ENCODE results near the gene NUDT17.

NUDT17 gene

DNA sequence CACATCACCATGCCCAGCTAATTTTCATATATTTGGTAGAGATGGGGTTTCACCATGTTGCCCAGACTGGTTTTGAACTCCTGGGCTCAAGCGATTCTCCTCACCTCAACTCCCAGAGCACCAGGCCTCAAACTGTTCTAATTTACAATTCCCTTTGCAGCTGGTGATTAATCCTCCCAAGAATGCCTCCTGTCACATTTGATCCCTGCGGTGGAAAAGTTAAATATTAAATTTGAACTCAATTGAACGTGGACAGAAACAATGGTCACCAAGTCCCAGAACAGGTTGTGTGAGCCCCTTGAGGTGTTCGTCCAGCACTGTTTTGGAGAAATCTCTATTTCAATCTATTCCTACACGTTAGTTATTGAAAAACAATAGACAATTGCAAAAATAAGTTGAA, 42.2 kb downstream of the NUDT17 start:
- no peak for DNase-seq

DNA sequence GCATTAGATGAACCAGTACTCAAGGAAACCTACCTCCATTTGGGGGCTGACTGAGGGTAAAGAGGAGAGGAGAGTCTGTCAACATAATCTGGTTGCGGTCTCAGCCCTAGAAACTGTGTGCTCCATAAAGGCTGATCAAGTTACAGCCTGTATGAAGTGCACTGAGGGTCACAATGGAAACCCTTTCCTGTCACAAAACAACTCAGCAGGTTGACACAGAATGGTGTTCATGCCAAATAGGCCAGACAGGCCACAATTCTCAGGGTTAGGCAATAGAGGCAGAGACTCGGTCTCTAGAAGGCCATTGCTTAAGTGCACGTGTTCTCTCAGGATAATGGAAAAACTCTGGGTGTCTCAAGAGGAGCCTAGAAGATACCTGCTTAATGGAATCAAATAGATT, 44.3 kb downstream of the NUDT17 start:
- no peak for DNase-seq

DNA sequence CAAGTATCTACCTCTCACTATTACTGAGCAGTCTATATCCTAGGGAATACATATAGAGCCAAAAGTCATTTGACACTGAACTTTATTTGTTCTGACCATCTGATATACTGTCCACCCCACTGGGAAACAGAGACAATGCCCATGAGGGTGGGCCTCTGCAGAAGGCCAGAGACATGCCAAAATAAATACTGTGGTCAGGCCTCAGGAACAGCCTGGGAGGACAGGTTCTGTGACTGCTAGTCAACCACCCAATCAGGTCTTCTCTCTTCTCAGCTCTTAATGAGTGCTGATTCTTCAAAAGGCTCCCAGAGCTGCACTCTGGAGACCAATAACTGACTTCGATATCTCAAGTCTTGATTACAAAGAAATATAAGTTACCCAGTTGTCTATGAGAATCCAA, 45.7 kb downstream of the NUDT17 start:
- no peak for DNase-seq

DNA sequence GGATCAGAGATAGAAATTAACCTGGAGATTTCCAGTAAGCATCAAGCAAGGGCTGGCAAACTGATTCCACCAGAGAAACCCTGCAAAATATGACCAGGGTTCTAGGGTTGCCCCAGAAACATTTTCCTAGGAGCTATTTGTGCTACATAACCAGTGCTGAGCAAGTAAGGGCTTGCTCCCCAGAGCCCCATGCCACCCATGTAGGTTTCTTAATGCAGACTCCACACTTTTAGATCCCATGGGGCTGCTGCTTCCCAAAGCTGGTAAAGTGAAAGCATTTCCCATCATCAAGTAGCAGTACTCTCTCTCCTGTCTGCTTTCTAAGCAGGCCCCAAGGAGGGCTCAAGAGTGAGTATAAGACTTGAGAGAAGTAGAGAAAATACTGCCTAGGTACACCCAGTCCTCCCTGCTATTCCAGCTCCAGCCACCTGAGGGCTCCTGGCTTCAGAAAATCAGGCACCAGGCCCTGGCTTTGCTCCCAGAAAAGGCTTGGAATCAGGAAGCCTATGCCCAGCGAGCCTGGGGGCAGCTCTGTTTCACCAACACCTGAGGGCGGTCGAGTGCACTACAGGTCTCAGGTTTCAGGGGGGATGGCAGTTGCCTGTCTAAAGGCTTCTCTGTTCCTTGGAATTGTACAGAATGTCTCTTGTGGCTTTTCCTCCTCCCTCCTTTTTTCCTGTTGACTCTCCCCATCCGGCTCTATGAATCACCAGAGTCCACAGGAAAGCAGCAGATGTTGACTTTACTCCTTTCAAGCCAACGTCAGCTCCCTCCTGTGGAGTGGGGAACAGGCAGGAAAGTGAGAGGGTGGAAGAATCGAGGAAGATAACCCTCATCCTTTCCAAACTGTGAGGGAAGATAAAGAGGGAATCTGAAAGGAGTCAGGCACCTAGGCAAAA, 46.4 kb downstream of the NUDT17 start:
- peak; percentile 17 to 92 (median 83) for DNase-seq

DNA sequence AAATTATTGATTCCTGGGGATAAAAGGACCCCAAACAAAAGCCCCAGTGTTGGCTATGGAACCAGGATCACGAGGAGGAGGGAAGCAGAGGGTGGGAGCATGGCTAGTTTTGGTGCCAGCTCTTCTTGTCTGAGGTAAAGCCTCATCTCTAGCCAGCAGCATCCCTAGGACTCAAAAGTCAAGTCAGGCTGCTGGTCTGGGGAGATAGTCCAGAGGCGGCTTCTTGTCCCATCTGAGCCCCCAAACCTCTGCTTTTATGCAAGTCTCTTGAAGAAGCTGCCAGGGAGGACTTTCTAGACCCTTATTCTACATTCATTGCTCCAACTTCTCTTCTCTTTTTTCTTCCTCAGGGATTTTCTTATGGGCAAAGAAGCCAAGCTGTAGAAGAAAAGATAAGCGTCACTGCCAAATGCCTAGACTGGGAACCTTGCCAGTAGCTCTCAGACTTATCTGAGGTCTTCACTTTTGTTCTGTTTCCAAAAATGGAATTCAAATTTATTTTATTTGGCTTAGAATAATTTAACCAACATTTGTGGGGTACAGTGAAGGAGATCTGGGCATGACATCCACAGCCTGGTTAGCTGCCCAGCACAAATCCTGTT, 47.2 kb downstream of the NUDT17 start:
- peak in 6 of 58 donors; percentile 3 to 42 (median 16) for DNase-seq

DNA sequence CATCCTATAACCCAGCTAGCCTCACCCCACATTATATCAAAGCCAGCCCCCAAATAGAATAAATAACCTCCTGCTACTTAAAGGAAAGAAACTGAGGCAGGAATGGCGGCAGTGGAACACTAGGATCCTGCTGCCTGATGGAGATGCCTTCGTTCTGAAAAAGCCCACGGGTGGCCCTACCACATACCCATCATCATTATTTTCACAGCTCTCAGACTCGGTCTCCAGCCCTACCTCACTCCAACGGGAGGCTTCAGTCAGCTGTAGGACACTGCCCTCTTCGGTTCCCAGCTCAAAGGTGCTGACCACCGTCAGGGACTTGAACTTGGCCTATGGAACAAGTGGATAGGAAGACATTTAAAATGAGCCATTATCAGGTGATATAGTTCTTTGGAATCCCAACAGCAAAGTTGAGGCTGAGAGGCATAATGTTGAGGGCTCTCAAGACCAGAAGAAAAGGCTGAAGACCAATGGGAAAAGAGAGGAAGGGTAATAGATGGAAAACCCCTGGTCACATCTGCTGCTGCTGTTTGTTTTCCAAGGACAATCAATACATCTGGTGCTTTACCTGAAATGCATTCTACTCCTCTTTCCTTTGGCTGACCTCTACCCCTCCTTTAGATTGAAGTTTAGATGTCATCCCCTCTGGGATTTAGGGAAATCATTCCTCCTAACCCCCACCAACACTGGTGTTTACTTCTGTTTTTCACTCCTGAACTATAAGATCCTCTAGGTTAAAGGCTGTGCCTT, 48.1 kb downstream of the NUDT17 start:
- no peak for DNase-seq

DNA sequence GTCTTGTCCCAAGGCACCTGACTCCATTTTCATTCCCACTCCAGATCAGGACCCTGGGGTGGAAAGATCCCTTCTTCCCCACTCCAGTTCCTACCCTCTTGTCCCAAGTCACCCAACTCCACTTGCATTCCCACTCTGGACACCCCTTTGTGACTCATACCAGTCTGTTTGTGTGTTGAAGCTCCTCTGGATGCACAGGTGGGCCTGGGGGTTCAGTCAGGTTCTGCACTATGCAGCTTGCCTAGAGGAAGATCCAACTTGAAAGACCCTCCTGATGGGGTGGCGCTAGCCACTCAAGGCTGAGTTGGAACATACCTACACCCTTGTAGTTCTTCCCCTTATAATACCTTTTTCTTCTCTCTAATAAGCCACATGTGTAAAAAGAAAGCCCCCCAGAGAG, 50.0 kb downstream of the NUDT17 start:
- no peak for DNase-seq

DNA sequence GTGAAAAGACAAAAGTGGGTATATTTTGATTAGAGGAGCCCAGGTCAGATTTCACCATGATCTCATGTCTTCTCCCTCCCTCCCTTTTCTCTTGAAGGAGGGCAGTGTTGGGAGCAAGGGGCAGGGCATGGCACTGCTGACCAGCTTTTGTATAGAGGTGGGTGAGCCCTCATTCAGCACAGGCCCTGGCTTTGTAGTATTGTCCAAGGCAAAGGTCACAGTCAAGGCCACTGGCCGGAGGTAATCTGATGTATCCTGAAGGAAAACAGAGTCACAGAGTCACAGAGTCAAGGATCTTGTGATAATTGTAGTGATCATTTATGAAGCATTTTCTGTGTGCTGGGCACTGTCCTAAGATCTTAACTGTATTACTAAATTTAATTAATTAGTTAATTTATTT, 52.5 kb downstream of the NUDT17 start:
- DNase-seq, result no peak
